HG02642 (cell line): ENCODE results near the gene FBXW4.
"Not testable (repeated sequence)": the region's sequence is repeated elsewhere in the genome, so short reads cannot be mapped to it uniquely, and the experiment has no call there.

Experiments used
- ATAC-seq: cut with Tn5 transposase; IDR thresholded peaks from one replicate; pipeline ENCODE4 v1.9.1; 2021; ENCODE audit warnings: mild to moderate bottlenecking; ENCODE audit not compliant: unreplicated experiment, poor library complexity

FBXW4 gene

GRCh38 chr10:101660256-101660655 is 34.7 kb downstream of the FBXW4 start:
- ATAC-seq = no peak

GRCh38 chr10:101658975-101659374 is 36.0 kb downstream of the FBXW4 start:
- ATAC-seq = no peak

- ATAC-seq = no peak
Measured at GRCh38 chr10:101656890-101657289, 38.1 kb downstream of the FBXW4 start.

GRCh38 chr10:101655570-101655969 is 39.4 kb downstream of the FBXW4 start:
- no peak for ATAC-seq

GRCh38 chr10:101653536-101653935 is 41.4 kb downstream of the FBXW4 start:
- no peak for ATAC-seq

- no peak for ATAC-seq
Measured at GRCh38 chr10:101651336-101651735, 43.6 kb downstream of the FBXW4 start.

- ATAC-seq = no peak
Measured at GRCh38 chr10:101650863-101651262, 44.1 kb downstream of the FBXW4 start.

- ATAC-seq = no peak
Measured at GRCh38 chr10:101649525-101650085, 45.4 kb downstream of the FBXW4 start.

GRCh38 chr10:101647255-101647654 is 47.7 kb downstream of the FBXW4 start:
- no peak for ATAC-seq

GRCh38 chr10:101646364-101646763 is 48.6 kb downstream of the FBXW4 start:
- no peak for ATAC-seq

GRCh38 chr10:101645659-101646058 is 49.3 kb downstream of the FBXW4 start:
- no peak for ATAC-seq

GRCh38 chr10:101644002-101644401 is 51.0 kb downstream of the FBXW4 start:
- ATAC-seq = no peak

- ATAC-seq = no peak
Measured at GRCh38 chr10:101643546-101643945, 51.4 kb downstream of the FBXW4 start.

GRCh38 chr10:101639141-101639900 is 55.6 kb downstream of the FBXW4 start:
- no peak for ATAC-seq

- not testable (repeated sequence) for ATAC-seq
Measured at GRCh38 chr10:101633510-101633909, 61.5 kb downstream of the FBXW4 start.

- ATAC-seq = no peak
Measured at GRCh38 chr10:101631821-101632475, 63.0 kb downstream of the FBXW4 start.

GRCh38 chr10:101630633-101630920 is 64.4 kb downstream of the FBXW4 start:
- no peak for ATAC-seq

GRCh38 chr10:101629837-101630632 is 64.9 kb downstream of the FBXW4 start:
- ATAC-seq = no peak

GRCh38 chr10:101625821-101626412 is 69.1 kb downstream of the FBXW4 start:
- ATAC-seq = no peak

GRCh38 chr10:101624526-101625102 is 70.4 kb downstream of the FBXW4 start:
- no peak for ATAC-seq
